ENCODE results near the gene PARVG. TPM values are rescaled to one million over a fixed set of nuclear protein-coding genes. Genes with fewer than 3 reads are reported as not detected.

Gene PARVG
- total and polyA plus RNA-seq, 9 donors = 2.9 to 14.1 (median 4.1) TPM

DNA sequence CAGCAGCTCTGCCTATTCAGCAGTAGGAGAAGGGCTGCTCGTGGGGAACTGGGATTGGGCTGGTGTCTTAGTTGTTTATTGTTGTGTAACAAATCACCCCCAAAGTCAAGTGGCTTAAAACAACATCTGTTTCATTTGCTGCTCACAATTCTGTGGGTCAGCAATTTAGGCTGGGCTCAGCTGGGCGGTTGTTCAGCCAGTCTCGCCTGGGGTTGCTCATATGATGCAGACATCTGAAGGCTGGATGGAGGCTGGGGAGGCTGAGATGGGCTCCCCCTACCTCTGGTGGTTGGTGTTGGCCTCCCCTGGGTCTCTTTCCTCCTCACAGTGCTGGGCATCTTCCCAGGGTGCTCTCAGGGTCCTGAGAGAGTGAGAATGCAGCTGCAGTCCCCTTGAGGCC, 43.3 kb upstream of the PARVG start:
- TF ChIP-seq POLR2A (IDR thresholded peaks at IDR 0.05) = no peak
- H3K27ac ChIP-seq = no peak overlapping the region
- no peaks in the 10 kb centered on the region for H3K9me3 ChIP-seq
- no peak overlapping the region for H3K4me3 ChIP-seq
- WGBS, 3 donors = 95 to 98% (median 96%) methylated on average over 3 of the region's 3 CpGs
- intact Hi-C loops (cut with DNase I) = no loop called here
- DNase-seq = peak in 1 of 5 donors; percentile 17
- H3K27me3 ChIP-seq = no peaks in the 10 kb centered on the region
- H3K4me1 ChIP-seq (ENCODE audit: insufficient read depth) = no peaks in the 10 kb centered on the region
- no peaks in the 10 kb centered on the region for H3K36me3 ChIP-seq

DNA sequence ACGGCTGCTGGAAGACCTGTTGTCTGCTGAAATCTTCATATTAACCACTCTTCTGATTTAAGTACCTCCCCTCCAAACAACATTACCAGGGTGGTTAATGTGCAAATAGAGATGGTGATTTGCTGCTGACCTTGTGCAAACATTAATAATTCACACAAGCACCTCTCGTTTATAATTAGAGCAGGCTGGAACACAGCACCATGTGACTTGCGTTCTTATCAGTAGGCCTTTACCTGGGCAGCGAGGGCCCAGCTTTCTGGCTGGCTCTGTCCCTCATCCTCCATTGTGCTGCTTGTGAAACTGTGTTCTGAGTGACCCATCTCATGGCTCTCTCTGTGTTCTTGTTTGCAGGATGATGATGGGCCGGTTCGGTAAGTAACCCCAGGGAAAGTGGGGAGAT, 41.0 kb upstream of the PARVG start:
- no peak for TF ChIP-seq POLR2A (IDR thresholded peaks at IDR 0.05)
- TF ChIP-seq, protein P1, sequence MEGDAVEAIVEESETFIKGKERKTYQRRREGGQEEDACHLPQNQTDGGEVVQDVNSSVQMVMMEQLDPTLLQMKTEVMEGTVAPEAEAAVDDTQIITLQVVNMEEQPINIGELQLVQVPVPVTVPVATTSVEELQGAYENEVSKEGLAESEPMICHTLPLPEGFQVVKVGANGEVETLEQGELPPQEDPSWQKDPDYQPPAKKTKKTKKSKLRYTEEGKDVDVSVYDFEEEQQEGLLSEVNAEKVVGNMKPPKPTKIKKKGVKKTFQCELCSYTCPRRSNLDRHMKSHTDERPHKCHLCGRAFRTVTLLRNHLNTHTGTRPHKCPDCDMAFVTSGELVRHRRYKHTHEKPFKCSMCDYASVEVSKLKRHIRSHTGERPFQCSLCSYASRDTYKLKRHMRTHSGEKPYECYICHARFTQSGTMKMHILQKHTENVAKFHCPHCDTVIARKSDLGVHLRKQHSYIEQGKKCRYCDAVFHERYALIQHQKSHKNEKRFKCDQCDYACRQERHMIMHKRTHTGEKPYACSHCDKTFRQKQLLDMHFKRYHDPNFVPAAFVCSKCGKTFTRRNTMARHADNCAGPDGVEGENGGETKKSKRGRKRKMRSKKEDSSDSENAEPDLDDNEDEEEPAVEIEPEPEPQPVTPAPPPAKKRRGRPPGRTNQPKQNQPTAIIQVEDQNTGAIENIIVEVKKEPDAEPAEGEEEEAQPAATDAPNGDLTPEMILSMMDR (IDR thresholded peaks at IDR 0.05) = no peak
- TF ChIP-seq EP300 (IDR thresholded peaks at IDR 0.05) = no peak
- H3K36me3 ChIP-seq = no peaks in the 10 kb centered on the region
- 91 to 93% (median 91%) methylated on average over 6 of the region's 6 CpGs for WGBS, 3 donors
- intact Hi-C loops (cut with DNase I) = no loop called here
- peaks cover 7% of the 10 kb centered on the region for H3K4me1 ChIP-seq (ENCODE audit: insufficient read depth)
- no peak overlapping the region for H3K4me3 ChIP-seq
- H3K27me3 ChIP-seq = no peaks in the 10 kb centered on the region
- H3K27ac ChIP-seq = no peak overlapping the region
- no peaks in the 10 kb centered on the region for H3K9me3 ChIP-seq
- no peak for DNase-seq

DNA sequence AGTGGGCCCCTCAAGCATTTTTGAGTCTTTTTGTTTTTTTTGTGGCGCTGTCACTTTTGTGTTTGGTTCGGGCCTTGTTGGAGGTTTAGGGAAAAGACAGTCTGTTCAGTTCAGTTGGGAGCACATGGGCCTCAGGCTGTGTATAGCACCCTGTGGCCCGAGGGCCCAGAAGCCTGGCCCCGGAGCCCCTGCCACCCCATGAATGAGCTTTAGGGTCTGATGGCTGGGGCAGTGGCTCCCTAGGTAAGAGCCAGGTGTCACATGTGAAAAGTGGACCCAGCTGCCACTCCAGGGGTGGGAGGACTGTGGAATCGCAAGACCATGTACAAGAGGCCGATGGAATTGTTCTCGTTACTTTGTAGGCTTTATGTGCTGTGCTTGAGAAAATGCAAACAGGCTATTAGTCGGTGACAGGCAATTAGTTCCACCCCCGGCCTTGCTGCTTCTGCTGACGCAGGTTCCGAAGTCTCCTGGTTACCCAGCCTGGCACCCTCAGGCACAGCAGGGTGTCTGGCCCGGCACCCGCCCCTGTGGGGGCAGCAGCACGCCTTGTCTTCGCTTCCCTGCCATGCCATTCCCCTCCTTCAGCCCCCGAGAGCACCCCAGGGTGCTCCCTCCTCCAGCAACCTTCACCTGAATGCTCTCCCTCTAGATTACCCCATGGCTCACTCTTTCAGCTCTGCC, 38.2 kb upstream of the PARVG start:
- H3K36me3 ChIP-seq = no peaks in the 10 kb centered on the region

DNA sequence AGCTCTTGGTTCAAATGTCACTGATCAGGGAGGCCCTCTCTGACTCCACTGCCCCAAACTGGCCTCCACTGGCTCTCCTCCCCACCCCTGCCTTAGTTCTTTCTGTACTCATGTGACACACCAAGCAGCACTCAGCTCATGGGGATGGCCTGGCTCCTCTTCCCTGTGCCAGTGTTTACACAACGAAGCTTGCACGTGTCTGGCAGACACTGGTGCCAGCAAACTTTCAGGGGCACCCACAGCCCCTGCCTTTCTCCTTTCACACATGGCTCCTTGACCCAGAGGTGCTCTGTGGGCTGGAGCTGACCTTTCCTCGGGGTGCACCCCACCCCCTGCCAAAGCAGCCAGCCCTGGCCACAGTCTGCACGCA, 37.6 kb upstream of the PARVG start:
- H3K4me1 ChIP-seq (ENCODE audit: insufficient read depth) = peaks cover 7% of the 10 kb centered on the region
- TF ChIP-seq EP300 (IDR thresholded peaks at IDR 0.05) (no peak), POLR2A (IDR thresholded peaks at IDR 0.05) (no peak)
- TF ChIP-seq, protein P1 (IDR thresholded peaks at IDR 0.05) = no peak
- H3K27me3 ChIP-seq = no peaks in the 10 kb centered on the region
- DNase-seq = peak in 1 of 5 donors; percentile 32
- peak overlapping the region in 1 of 2 donors; percentile 36 for H3K27ac ChIP-seq
- intact Hi-C loops (cut with DNase I) = no loop called here
- H3K4me3 ChIP-seq = no peak overlapping the region
- H3K36me3 ChIP-seq = no peaks in the 10 kb centered on the region
- 32 to 49% (median 43%) methylated on average over 3 to 4 of the region's 4 CpGs for WGBS, 3 donors
- no peaks in the 10 kb centered on the region for H3K9me3 ChIP-seq

More for the DNA sequence above, 38.2 kb upstream of the PARVG start:
- intact Hi-C loops (cut with DNase I) = no loop called here
- no peak overlapping the region for H3K4me3 ChIP-seq
- TF ChIP-seq POLR2A (IDR thresholded peaks at IDR 0.05) = no peak
- no peak for TF ChIP-seq EP300 (IDR thresholded peaks at IDR 0.05)
- TF ChIP-seq, protein P1 (IDR thresholded peaks at IDR 0.05) = no peak
- no peaks in the 10 kb centered on the region for H3K9me3 ChIP-seq
- DNase-seq = no peak
- 90 to 93% (median 92%) methylated on average over 16 of the region's 16 CpGs for WGBS, 3 donors
- H3K4me1 ChIP-seq (ENCODE audit: insufficient read depth) = peaks cover 7% of the 10 kb centered on the region
- no peaks in the 10 kb centered on the region for H3K27me3 ChIP-seq
- H3K27ac ChIP-seq = peak overlapping the region in 1 of 2 donors; percentile 36

DNA sequence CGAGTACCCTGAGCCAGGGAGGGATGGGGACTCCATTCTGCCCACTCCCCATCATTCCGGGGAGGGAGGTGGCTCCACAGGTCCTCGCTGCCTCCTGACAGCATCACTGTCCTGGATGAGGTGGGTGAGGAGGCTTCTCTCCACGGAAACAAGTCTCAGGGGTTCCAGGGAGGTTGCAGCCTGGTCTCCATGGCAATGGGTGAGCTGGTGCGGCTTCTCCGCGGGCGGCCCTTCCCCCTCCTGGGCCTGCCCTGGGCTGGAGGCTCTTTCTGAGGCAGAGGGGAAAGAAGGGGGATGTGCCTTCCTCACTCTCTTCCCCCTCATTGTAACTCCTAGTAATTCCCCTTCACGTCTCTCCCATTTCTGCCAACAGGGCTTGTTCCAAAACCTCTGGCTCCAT, 37.1 kb upstream of the PARVG start:
- no peak overlapping the region for H3K27ac ChIP-seq
- no peaks in the 10 kb centered on the region for H3K27me3 ChIP-seq
- no peaks in the 10 kb centered on the region for H3K36me3 ChIP-seq
- H3K4me1 ChIP-seq (ENCODE audit: insufficient read depth) = peaks cover 7% of the 10 kb centered on the region
- TF ChIP-seq, protein P1 (IDR thresholded peaks at IDR 0.05) = no peak
- TF ChIP-seq POLR2A (IDR thresholded peaks at IDR 0.05) (no peak), EP300 (IDR thresholded peaks at IDR 0.05) (no peak)
- WGBS, 3 donors = 55 to 73% (median 67%) methylated on average over 9 of the region's 9 CpGs
- no peaks in the 10 kb centered on the region for H3K9me3 ChIP-seq
- no peak for DNase-seq
- intact Hi-C loops (cut with DNase I) = no loop called here
- no peak overlapping the region for H3K4me3 ChIP-seq
